Cardiac muscle cell (in vitro differentiated cells and primary cell): ENCODE data around the gene KCTD6. TPM values are rescaled to one million over a fixed set of nuclear protein-coding genes. Genes with fewer than 3 reads are reported as not detected.

Experiments
- DNase-seq, 2 donors: peaks; one replicate each; pipeline versions ENCODE4 v3.0.0 to v3.0.0-alpha.2; 2010 to 2017; ENCODE audit warnings: low read depth in 1 of 2, low spot score in 1 of 2
- H3K27ac ChIP-seq: fragments of 200-600 bp; sonication (generic); 2 replicates; pipeline ENCODE4 v1.5.1; 2016
- H3K27me3 ChIP-seq: fragments of 200-600 bp; sonication (generic); 2 replicates; pipeline ENCODE4 v1.6.0; 2016; ENCODE audit warnings: control low read depth
- H3K36me3 ChIP-seq: fragments of 200-600 bp; sonication (generic); 2 replicates; pipeline ENCODE4 v1.5.1; 2016; ENCODE audit warnings: control low read depth
- H3K4me1 ChIP-seq: fragments of 200-600 bp; sonication (generic); 2 replicates; pipeline ENCODE4 v1.8.1; 2017; ENCODE audit warnings: low read depth, mild to moderate bottlenecking, mixed run types
- H3K4me3 ChIP-seq: fragments of 200-600 bp; sonication (generic); 2 replicates; pipeline ENCODE4 v1.5.1; 2016; ENCODE audit warnings: mild to moderate bottlenecking
- H3K9me3 ChIP-seq: fragments of 200-600 bp; sonication (generic); 2 replicates; pipeline ENCODE4 v1.5.1; 2017; ENCODE audit warnings: low read depth, mild to moderate bottlenecking, control low read depth
- CTCF ChIP-seq: IDR thresholded peaks from 2 replicates; pipeline ENCODE4 v1.5.1; 2012; ENCODE audit warnings: low read depth, mild to moderate bottlenecking, low read length
- polyA plus RNA-seq: library from polyadenylated mRNA; unstranded; fragments of >200 nt; fragmentation: Nextera tagmentation; extraction: Ambion mirVana; gene quantifications from 2 replicates; pipeline ENCODE4 v1.2.1, GENCODE V29; 2016
- total RNA-seq: library from RNA; depleted of rRNA; stranded (reverse); fragments of >200 nt; gene quantifications from 2 replicates; pipeline ENCODE4 v1.2.3, GENCODE V29; 2016

The KCTD6 gene
- total and polyA plus RNA-seq, 2 experiments from 2014 or later, result 15.7 to 31.0 TPM

- Histone ChIP-seq H3K27ac (no peak overlapping the region), H3K4me3 (no peak overlapping the region), H3K9me3 (no peaks in the 10 kb centered on the region), H3K4me1 (no peaks in the 10 kb centered on the region), H3K27me3 (no peaks in the 10 kb centered on the region), H3K36me3 (no peaks in the 10 kb centered on the region)
- TF ChIP-seq CTCF, result no peak
- DNase-seq, result peak; percentile 37 to 75
Observed at GRCh38 chr3:58528629-58529028, 36.7 kb downstream of the KCTD6 start.

- Histone ChIP-seq H3K9me3 (no peaks in the 10 kb centered on the region), H3K36me3 (no peaks in the 10 kb centered on the region), H3K4me3 (no peak overlapping the region), H3K4me1 (no peaks in the 10 kb centered on the region), H3K27ac (no peak overlapping the region), H3K27me3 (no peaks in the 10 kb centered on the region)
- TF ChIP-seq CTCF, result peak; percentile 47
- peak; percentile 38 to 66 for DNase-seq
Observed at GRCh38 chr3:58529516-58530353, 37.8 kb downstream of the KCTD6 start.

GRCh38 chr3:58530354-58530865 is 38.5 kb downstream of the KCTD6 start:
- TF ChIP-seq CTCF, result no peak
- Histone ChIP-seq H3K4me1 (peaks cover under 1% of the 10 kb centered on the region), H3K27ac (no peak overlapping the region), H3K27me3 (no peaks in the 10 kb centered on the region), H3K9me3 (no peaks in the 10 kb centered on the region), H3K36me3 (no peaks in the 10 kb centered on the region), H3K4me3 (no peak overlapping the region)
- DNase-seq, result no peak

DNA sequence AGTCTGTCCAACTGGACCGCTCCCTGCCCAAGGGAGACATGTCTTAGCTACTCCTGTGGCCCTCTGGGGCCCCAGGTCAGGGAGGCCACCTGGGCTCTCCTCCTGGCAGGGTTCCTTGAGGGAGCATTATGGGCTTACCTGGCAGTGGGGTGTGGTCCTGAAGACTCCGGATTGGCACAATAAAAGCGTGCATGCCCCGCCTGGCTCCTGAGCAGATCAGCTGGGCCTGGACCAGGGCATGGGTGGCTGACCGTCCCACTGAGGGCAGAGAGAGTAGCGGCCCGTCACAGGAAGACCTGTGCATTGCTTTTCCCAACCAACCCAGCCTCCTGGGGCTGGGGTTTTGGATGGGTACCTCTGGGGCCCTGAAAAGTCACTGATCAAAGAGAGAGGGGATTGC is 39.7 kb downstream of the KCTD6 start:
- Histone ChIP-seq H3K4me3 (no peak overlapping the region), H3K4me1 (peaks cover 12% of the 10 kb centered on the region), H3K27me3 (no peaks in the 10 kb centered on the region), H3K27ac (no peak overlapping the region), H3K9me3 (no peaks in the 10 kb centered on the region), H3K36me3 (no peaks in the 10 kb centered on the region)
- no peak for TF ChIP-seq CTCF
- no peak for DNase-seq

DNA sequence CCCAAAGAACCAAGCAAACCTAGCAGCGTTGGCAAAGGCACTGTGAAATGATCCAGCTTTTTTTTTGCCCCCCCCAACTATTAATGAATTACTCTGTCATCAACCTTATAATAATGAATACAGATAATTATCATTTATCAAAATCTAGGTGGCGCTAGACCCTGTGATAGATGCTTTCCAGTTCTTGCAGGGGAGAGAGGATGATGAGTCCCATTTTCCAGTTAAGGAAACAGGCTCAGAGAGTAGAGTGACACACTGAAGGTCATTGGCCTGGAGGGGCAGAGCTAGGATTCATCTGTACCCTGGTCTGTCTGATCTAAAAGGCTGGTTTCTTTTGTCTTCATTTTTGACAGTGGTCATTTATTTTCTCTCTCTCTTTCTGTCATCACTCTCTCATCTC is 40.1 kb downstream of the KCTD6 start:
- no peak for DNase-seq
- Histone ChIP-seq H3K4me1 (peaks cover 16% of the 10 kb centered on the region), H3K4me3 (no peak overlapping the region), H3K27ac (no peak overlapping the region), H3K36me3 (no peaks in the 10 kb centered on the region), H3K9me3 (no peaks in the 10 kb centered on the region), H3K27me3 (no peaks in the 10 kb centered on the region)
- TF ChIP-seq CTCF, result no peak
